GM10248 (cell line): Measurements from ENCODE around the gene ASB7.

Experiments
- CTCF ChIA-PET: fragments of 300-600 bp; sonication (Branson Sonifier 250); formaldehyde crosslinking; extraction: SDS; loops from one replicate; lab custom pipeline; 2021; ENCODE audit warnings: antibody characterized with exemption; lab: Yijun Ruan, JAX
- POLR2A ChIA-PET: fragments of 350-650 bp; sonication (Branson Sonifier 250); formaldehyde crosslinking; extraction: SDS; loops from one replicate; lab custom pipeline; 2020; ENCODE audit warnings: antibody characterized with exemption; lab: Yijun Ruan, JAX
- DNase-seq: peaks from one replicate; pipeline ENCODE4 v3.0.0; 2012; ENCODE audit errors: extremely low spot score
- TF ChIP-seq, protein P1 (sequence below): IDR thresholded peaks from 2 replicates; pipeline ENCODE4 v1.5.1; 2012; ENCODE audit warnings: mild to moderate bottlenecking, low read depth; ENCODE audit errors: extremely low read depth, missing control alignments, control extremely low read depth

Gene ASB7

DNA sequence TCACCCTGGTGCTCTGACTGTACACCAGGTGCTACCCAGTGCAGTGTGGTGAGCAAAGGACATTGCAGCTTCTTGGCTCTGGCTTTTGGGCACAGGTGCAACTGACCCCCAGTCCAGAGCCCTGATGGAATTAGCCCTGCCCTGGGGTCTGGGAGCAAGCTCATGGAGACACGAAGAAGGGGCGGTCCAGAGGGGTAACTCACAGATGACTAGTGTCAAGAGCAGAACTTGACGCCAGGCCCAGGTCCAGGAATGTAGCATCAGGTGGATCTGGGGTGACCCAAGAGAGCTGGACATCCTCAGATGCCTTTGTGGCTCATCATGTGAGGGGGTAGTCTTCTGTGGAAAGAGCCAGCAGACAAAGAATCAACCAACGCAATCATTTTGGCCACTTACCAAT lies 88.9 kb downstream of the ASB7 start:
- CTCF ChIA-PET = interaction anchor here (1.0 to 1.3 kb wide), 4 partner anchors 9 to 20 kb away, joined by 3 to 4 read pairs (median 3); no protein-coding TSS in a partner anchor
- POLR2A ChIA-PET = no interaction called here
- TF ChIP-seq, protein P1, sequence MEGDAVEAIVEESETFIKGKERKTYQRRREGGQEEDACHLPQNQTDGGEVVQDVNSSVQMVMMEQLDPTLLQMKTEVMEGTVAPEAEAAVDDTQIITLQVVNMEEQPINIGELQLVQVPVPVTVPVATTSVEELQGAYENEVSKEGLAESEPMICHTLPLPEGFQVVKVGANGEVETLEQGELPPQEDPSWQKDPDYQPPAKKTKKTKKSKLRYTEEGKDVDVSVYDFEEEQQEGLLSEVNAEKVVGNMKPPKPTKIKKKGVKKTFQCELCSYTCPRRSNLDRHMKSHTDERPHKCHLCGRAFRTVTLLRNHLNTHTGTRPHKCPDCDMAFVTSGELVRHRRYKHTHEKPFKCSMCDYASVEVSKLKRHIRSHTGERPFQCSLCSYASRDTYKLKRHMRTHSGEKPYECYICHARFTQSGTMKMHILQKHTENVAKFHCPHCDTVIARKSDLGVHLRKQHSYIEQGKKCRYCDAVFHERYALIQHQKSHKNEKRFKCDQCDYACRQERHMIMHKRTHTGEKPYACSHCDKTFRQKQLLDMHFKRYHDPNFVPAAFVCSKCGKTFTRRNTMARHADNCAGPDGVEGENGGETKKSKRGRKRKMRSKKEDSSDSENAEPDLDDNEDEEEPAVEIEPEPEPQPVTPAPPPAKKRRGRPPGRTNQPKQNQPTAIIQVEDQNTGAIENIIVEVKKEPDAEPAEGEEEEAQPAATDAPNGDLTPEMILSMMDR = no peak
- DNase-seq = no peak

DNA sequence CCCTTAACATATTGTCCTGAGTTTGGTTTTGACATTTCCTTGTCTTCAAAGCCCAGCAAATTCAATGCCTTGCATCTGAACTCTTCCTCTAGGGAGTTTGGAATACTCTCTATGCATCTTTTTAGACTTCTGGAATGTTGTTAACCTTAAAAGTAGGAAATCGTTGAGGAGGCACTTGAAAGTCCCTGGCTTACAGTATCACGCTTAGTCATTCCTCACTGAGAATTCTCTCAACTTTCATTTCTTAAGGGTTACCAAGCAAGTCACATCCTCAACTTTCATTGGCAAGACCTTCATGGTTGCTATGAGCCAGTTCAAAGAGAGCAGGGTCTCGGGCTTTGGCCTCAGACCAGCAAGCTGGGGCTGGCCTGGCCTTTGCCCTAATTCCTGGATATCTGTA lies 89.9 kb downstream of the ASB7 start:
- POLR2A ChIA-PET = no interaction called here
- CTCF ChIA-PET = no interaction called here
- DNase-seq = no peak
- TF ChIP-seq, protein P1 = no peak

DNA sequence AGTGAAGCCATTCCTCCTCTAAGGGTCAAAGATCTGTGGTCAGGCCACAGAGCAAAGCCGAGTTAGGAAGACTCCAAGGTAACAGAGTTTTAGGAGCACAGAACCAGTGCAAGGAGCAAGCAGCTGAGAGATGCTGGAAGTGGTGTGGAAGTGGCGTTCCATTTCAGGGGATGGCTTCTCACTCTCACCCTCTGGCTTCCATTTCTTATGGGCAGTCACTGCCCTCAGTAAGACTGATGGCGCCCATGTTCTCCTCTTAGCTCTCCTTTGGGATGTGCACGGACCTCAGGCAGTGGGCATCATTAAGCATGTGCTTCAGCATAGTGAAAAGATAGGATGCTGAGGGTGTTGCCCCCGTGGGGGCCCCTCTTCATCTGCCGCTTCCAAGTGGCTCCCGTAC lies 90.3 kb downstream of the ASB7 start:
- POLR2A ChIA-PET = no interaction called here
- TF ChIP-seq, protein P1 = no peak
- DNase-seq = no peak
- CTCF ChIA-PET = no interaction called here

DNA sequence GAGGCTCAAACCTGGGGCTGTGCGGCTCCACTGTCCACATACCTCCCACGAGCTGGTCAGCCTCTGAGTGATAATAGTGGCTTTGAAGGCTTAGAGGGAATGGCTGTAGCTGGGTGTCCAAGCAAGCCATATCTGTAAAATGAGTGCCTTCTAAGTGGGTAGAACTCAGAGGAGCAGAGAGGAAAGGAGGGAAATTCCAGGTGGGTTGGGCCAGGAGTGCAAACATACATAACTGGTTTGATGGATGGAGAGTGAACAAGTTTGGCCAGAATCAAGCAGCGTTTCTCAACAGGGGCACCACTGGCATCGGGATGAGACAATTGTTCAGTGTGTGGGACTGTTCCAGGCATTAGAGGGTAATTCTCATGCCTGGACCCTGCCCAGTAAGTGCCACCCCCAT lies 91.1 kb downstream of the ASB7 start:
- TF ChIP-seq, protein P1 = no peak
- CTCF ChIA-PET = interaction anchor here (1.0 kb wide), 1 partner anchor 21 kb away, joined by 5 read pairs; no protein-coding TSS in a partner anchor
- no peak for DNase-seq
- POLR2A ChIA-PET = no interaction called here

DNA sequence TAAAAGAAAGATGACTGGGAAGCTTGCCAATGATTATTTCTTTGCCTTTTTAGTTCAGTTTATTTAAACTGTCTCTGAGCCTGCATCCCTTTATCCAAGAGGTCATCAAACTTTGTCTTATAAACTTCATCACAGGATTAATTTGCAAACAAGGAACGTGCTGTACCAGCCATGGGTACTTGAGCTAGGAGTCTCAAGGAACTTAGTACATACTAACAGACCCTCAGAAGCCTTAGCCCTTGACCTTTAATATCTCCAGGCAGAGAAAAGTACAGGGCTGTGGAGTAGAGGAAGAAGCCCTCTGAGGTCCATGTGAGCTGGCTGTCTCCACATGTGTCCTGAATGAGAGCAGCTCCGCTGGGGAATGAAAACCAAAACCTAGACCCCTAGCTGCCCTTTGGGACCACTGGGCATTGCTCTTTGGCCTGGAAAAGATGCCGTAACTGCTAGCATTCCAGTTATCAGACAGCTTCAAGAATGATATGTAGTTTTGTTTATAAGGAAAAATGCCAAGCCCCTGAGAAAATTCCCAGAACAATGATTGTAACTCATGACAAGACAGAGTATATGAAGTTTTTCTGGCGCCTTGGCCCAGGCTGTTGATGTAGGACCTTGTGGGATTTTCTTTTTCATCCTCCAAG lies 92.1 kb downstream of the ASB7 start:
- TF ChIP-seq, protein P1 = no peak
- ChIA-PET POLR2A (no interaction called here), CTCF (interaction anchor here (1.0 to 1.3 kb wide), 4 partner anchors 11 to 224 kb away, joined by 3 to 5 read pairs (median 4); no protein-coding TSS in a partner anchor)
- DNase-seq = no peak

DNA sequence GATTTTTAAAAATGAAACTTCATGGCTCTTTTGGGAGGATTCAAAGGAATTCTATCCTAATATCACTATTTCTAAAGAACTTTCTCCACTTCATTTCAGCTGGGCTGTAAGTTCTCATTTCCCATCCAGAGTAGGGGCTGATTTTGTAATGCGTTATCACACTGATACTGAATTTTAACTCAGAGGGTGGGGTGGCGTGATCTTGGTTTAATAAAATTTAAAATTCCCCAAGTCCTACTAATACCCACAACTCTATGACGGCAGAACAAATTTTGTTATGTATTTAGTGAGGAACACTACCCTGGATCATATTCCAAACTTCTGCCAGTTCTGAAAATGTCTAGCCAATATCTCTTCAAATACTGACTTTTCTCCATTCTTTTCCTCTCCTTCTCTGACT lies 92.7 kb downstream of the ASB7 start:
- TF ChIP-seq, protein P1 = no peak
- ChIA-PET CTCF (interaction anchor here (1.3 kb wide), 1 partner anchor 178 kb away, joined by 5 read pairs; no protein-coding TSS in a partner anchor), POLR2A (no interaction called here)
- no peak for DNase-seq
